Trophoblast cell (in vitro differentiated cells and primary cell): ENCODE measurements around the gene SDHAF1.
A peak's percentile ranks its signal among the peaks of the same experiment; 100 is the strongest.

Experiments used
- DNase-seq, 2 donors: peaks; one replicate each; pipeline ENCODE4 v3.0.0-alpha.2; 2016
- H2AFZ ChIP-seq: 2 replicates; pipeline ENCODE4 v1.6.1; 2013; ENCODE audit warnings: low read length, moderate library complexity, mild to moderate bottlenecking; ENCODE audit not compliant: insufficient read depth, poor library complexity
- H2AK5ac ChIP-seq: 2 replicates; pipeline ENCODE4 v1.6.1; 2013; ENCODE audit warnings: mild to moderate bottlenecking, low read length
- H2BK120ac ChIP-seq: 2 replicates; pipeline ENCODE4 v1.6.1; 2013; ENCODE audit warnings: low read length, mild to moderate bottlenecking, moderate library complexity; ENCODE audit not compliant: insufficient read depth, poor library complexity
- H2BK12ac ChIP-seq: 2 replicates; pipeline ENCODE4 v1.6.1; 2013; ENCODE audit warnings: mild to moderate bottlenecking, low read length, moderate library complexity
- H2BK5ac ChIP-seq: 2 replicates; pipeline ENCODE4 v1.6.1; 2013; ENCODE audit warnings: low read length, low read depth, moderate library complexity, mild to moderate bottlenecking; ENCODE audit not compliant: poor library complexity
- H3K14ac ChIP-seq: 2 replicates; pipeline ENCODE4 v1.6.1; 2013; ENCODE audit warnings: mild to moderate bottlenecking, low read length
- H3K18ac ChIP-seq: 2 replicates; pipeline ENCODE4 v1.6.1; 2013; ENCODE audit warnings: mild to moderate bottlenecking, low read length
- H3K23ac ChIP-seq: 2 replicates; pipeline ENCODE4 v1.6.1; 2013; ENCODE audit warnings: low read length
- H3K27ac ChIP-seq: 2 replicates; pipeline ENCODE4 v1.5.1; 2013; ENCODE audit warnings: low read depth, mild to moderate bottlenecking, inconsistent platforms, low read length, moderate library complexity
- H3K27me3 ChIP-seq: 2 replicates; pipeline ENCODE4 v1.6.1; 2013; ENCODE audit warnings: inconsistent platforms, mild to moderate bottlenecking, low read length, moderate library complexity; ENCODE audit not compliant: insufficient read depth
- H3K36me3 ChIP-seq, 2 experiments: 1 replicate in 1 of 2; 2 replicates in 1 of 2; pipeline ENCODE4 v1.6.1; 2013; ENCODE audit warnings: low read length in 2 of 2, mild to moderate bottlenecking in 2 of 2, moderate library complexity in 1 of 2; ENCODE audit not compliant: insufficient read depth in 2 of 2, control insufficient read depth in 1 of 2
- H3K4ac ChIP-seq: 2 replicates; pipeline ENCODE4 v1.6.1; 2013; ENCODE audit warnings: low read depth, mild to moderate bottlenecking, low read length, moderate library complexity
- H3K4me1 ChIP-seq, 2 experiments: 1 replicate in 1 of 2; 2 replicates in 1 of 2; pipeline ENCODE4 v1.6.1; 2013; ENCODE audit warnings: low read length in 2 of 2, mild to moderate bottlenecking in 2 of 2, moderate library complexity in 1 of 2; ENCODE audit not compliant: insufficient read depth in 2 of 2, control insufficient read depth in 1 of 2
- H3K4me2 ChIP-seq: 2 replicates; pipeline ENCODE4 v1.6.1; 2013; ENCODE audit warnings: inconsistent platforms, mild to moderate bottlenecking, low read length, moderate library complexity
- H3K4me3 ChIP-seq: 2 replicates; pipeline ENCODE4 v1.5.1; 2013; ENCODE audit warnings: mild to moderate bottlenecking, low read depth, low read length, inconsistent platforms
- H3K79me1 ChIP-seq: one replicate; pipeline ENCODE4 v1.6.1; 2013; ENCODE audit warnings: low read length
- H3K79me2 ChIP-seq: 2 replicates; pipeline ENCODE4 v1.6.1; 2013; ENCODE audit warnings: low read length, mild to moderate bottlenecking; ENCODE audit not compliant: control insufficient read depth, insufficient read depth, poor library complexity
- H3K9ac ChIP-seq: 2 replicates; pipeline ENCODE4 v1.6.1; 2013; ENCODE audit warnings: mild to moderate bottlenecking, low read length
- H3K9me3 ChIP-seq: 2 replicates; pipeline ENCODE4 v1.6.1; 2013; ENCODE audit warnings: low read depth, mild to moderate bottlenecking, control low read depth, inconsistent platforms, low read length; ENCODE audit not compliant: insufficient read depth
- H4K12ac ChIP-seq: 2 replicates; pipeline ENCODE4 v1.6.1; 2013; ENCODE audit warnings: low read depth, mild to moderate bottlenecking, low read length, moderate library complexity
- H4K8ac ChIP-seq: 2 replicates; pipeline ENCODE4 v1.6.1; 2013; ENCODE audit warnings: low read depth, mild to moderate bottlenecking, low read length, moderate library complexity
- H4K91ac ChIP-seq: one replicate; pipeline ENCODE4 v1.6.1; 2013; ENCODE audit warnings: low read depth, mild to moderate bottlenecking, low read length, moderate library complexity
- WGBS: extraction: QIAGEN DNeasy Blood & Tissue Kit; methylation state at CpG from one replicate; pipeline ENCODE4 v1.1.7; 2013; ENCODE audit warnings: missing lambda C conversion rate; ENCODE audit not compliant: insufficient read length, insufficient coverage; ENCODE audit errors: extremely low coverage; 5-methylcytosine and 5-hydroxymethylcytosine counted together

Gene SDHAF1

DNA sequence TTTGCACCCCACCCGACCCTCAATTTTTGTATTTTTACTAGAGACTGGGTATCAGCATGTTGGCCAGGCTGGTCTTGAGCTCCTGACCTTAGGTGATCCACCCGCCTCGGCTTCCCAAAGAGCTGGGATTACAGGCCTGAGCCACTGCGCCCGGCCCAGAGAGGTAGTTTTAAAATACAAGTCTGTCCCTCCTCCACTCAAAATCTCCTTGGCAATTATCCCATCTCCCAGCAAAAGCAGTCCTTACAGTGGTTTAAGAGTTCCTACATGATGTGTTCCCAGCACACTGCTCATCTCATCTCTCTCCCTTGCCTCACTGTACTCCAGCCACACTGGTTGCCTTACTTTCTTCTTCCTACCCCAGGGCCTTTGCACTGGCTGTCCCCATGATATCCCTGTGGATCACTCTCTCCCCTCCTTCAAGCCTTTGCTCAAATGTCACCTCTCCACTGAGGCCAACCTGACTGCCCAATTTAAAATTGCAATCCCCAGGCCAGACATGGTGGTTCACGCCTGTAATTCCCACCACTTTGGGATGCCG lies 34.5 kb upstream of the SDHAF1 start:
- no CpG with 5 or more reads among the region's 7 CpGs for WGBS
- no peak overlapping the region for H2BK5ac ChIP-seq
- H2AK5ac ChIP-seq: no peak overlapping the region
- no peak overlapping the region for H2BK120ac ChIP-seq
- no peak overlapping the region for H4K8ac ChIP-seq
- no peak for DNase-seq
- no peak overlapping the region for H2AFZ ChIP-seq
- H3K36me3 ChIP-seq: no peaks in the 10 kb centered on the region
- no peaks in the 10 kb centered on the region for H3K4me1 ChIP-seq
- no peak overlapping the region for H4K91ac ChIP-seq
- H3K27me3 ChIP-seq: peaks cover 22% of the 10 kb centered on the region
- H3K79me1 ChIP-seq: no peaks in the 10 kb centered on the region
- H3K18ac ChIP-seq: no peak overlapping the region
- H3K4me2 ChIP-seq: no peak overlapping the region
- no peak overlapping the region for H3K4ac ChIP-seq
- H3K4me3 ChIP-seq: no peak overlapping the region
- no peak overlapping the region for H2BK12ac ChIP-seq
- H3K14ac ChIP-seq: no peak overlapping the region
- H3K9me3 ChIP-seq: peaks cover 5% of the 10 kb centered on the region
- H4K12ac ChIP-seq: no peak overlapping the region
- no peak overlapping the region for H3K23ac ChIP-seq
- no peaks in the 10 kb centered on the region for H3K79me2 ChIP-seq
- no peak overlapping the region for H3K9ac ChIP-seq
- no peak overlapping the region for H3K27ac ChIP-seq

DNA sequence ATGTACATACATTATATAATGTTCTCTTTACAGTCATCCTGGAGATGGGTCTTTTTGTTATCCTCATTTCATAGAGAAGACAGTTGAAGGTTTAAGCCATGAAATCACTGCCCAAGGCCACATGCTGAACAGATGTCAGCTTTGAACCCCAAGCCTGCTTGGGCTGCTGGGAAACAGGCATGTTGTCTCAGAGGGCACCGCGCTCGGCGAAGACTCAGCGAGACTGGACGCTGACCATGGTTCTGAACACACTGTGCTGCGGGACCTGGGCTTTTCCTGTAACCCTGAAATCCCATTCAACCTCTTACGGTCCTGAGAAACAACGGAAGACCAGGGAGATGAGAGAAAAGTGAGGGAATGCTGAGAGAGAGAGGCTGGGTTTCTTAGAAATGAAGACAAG lies 31.5 kb upstream of the SDHAF1 start:
- no peak overlapping the region for H2BK120ac ChIP-seq
- no peaks in the 10 kb centered on the region for H3K36me3 ChIP-seq
- peak; percentile 44 to 75 for DNase-seq
- no peak overlapping the region for H2AFZ ChIP-seq
- H3K14ac ChIP-seq: no peak overlapping the region
- H4K91ac ChIP-seq: no peak overlapping the region
- no peak overlapping the region for H3K4ac ChIP-seq
- no peak overlapping the region for H4K12ac ChIP-seq
- H3K9ac ChIP-seq: no peak overlapping the region
- no peaks in the 10 kb centered on the region for H3K79me1 ChIP-seq
- H3K9me3 ChIP-seq: peaks cover 4% of the 10 kb centered on the region
- no peak overlapping the region for H2AK5ac ChIP-seq
- H3K18ac ChIP-seq: no peak overlapping the region
- no peak overlapping the region for H2BK12ac ChIP-seq
- no peak overlapping the region for H2BK5ac ChIP-seq
- no peaks in the 10 kb centered on the region for H3K79me2 ChIP-seq
- no peak overlapping the region for H3K23ac ChIP-seq
- peaks cover 15% of the 10 kb centered on the region for H3K27me3 ChIP-seq
- H4K8ac ChIP-seq: no peak overlapping the region
- H3K4me3 ChIP-seq: no peak overlapping the region
- no peak overlapping the region for H3K4me2 ChIP-seq
- no CpG with 5 or more reads among the region's 9 CpGs for WGBS
- H3K4me1 ChIP-seq: no peaks in the 10 kb centered on the region
- no peak overlapping the region for H3K27ac ChIP-seq

GRCh38 chr19:35966771-35967170 lies 28.2 kb upstream of the SDHAF1 start:
- no peak overlapping the region for H3K18ac ChIP-seq
- no peaks in the 10 kb centered on the region for H3K4me1 ChIP-seq
- no CpG with 5 or more reads among the region's 3 CpGs for WGBS
- no peak overlapping the region for H2BK120ac ChIP-seq
- no peak overlapping the region for H3K9ac ChIP-seq
- no peaks in the 10 kb centered on the region for H3K79me1 ChIP-seq
- H2AK5ac ChIP-seq: no peak overlapping the region
- no peak overlapping the region for H4K91ac ChIP-seq
- no peaks in the 10 kb centered on the region for H3K27me3 ChIP-seq
- no peak overlapping the region for H2BK5ac ChIP-seq
- no peak overlapping the region for H4K12ac ChIP-seq
- no peak overlapping the region for H3K4me3 ChIP-seq
- DNase-seq: no peak
- H3K4me2 ChIP-seq: no peak overlapping the region
- H2AFZ ChIP-seq: no peak overlapping the region
- H4K8ac ChIP-seq: no peak overlapping the region
- no peaks in the 10 kb centered on the region for H3K79me2 ChIP-seq
- no peak overlapping the region for H3K27ac ChIP-seq
- no peak overlapping the region for H3K23ac ChIP-seq
- H3K36me3 ChIP-seq: no peaks in the 10 kb centered on the region
- no peak overlapping the region for H3K14ac ChIP-seq
- H2BK12ac ChIP-seq: no peak overlapping the region
- H3K9me3 ChIP-seq: no peaks in the 10 kb centered on the region
- no peak overlapping the region for H3K4ac ChIP-seq

DNA sequence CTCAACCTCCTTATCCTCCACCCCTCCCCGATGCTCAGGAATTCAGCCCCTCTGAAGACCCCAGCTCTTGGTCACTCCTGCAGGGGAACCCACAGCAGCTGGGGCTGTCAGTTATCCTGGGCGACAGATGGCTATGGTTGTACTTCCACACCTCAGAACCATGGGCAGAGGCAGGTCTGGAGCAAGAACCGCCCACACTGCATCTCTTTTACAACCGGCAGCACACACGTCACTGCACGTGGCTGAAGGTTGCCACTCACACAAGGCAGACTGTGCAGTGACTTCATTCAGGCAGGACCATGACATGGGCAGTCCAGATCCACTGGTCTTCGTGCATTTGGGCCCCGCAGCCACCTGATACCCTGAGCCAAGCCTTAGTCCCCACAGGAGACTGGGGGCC lies 21.5 kb upstream of the SDHAF1 start:
- Histone ChIP-seq H3K23ac (peak overlapping the region; percentile 72), H2BK5ac (no peak overlapping the region), H2AFZ (no peak overlapping the region), H3K4ac (no peak overlapping the region), H3K9me3 (peaks cover 3% of the 10 kb centered on the region), H3K4me2 (no peak overlapping the region), H4K91ac (no peak overlapping the region), H2BK120ac (no peak overlapping the region), H4K8ac (no peak overlapping the region), H3K79me1 (no peaks in the 10 kb centered on the region), H3K36me3 (no peaks in the 10 kb centered on the region), H3K79me2 (no peaks in the 10 kb centered on the region), H3K18ac (no peak overlapping the region), H3K4me1 (no peaks in the 10 kb centered on the region), H3K9ac (no peak overlapping the region), H2AK5ac (no peak overlapping the region), H3K27me3 (no peaks in the 10 kb centered on the region), H4K12ac (no peak overlapping the region), H3K27ac (no peak overlapping the region), H3K4me3 (no peak overlapping the region), H3K14ac (no peak overlapping the region), H2BK12ac (no peak overlapping the region)
- DNase-seq: no peak
- WGBS: no CpG with 5 or more reads among the region's 8 CpGs
